ENCODE data around the gene FCAR. TPM values are rescaled to one million over a fixed set of nuclear protein-coding genes. Genes with fewer than 3 reads are reported as not detected.
"Not testable (repeated sequence)": the region's sequence is repeated elsewhere in the genome, so short reads cannot be mapped to it uniquely, and the experiment has no call there.

FCAR gene
- total RNA-seq (2014; rRNA removed; shearing (Covaris generic)), result not detected in 2 replicates
- polyA plus RNA-seq (2014; cell fraction: nucleus; rRNA removed), result not detected in 2 replicates

DNA sequence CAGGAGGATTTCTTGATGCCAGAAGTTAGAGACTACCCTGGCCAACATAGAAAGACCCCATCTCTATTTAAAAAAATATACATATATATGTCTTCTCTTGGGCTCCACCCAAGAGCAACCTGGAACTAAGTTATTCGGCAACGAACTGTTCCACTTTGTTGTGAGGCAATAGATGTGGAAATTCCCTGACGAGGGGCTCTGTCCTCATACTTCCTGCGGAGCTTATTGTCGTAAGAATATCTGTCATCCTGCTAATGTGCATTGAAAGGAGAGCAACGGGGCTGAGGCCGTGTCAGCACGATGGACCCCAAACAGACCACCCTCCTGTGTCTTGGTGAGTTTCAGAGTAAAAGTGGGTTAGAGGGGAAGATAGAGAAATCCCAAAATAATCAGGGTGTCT is at the start of gene FCAR:
Gene FCAR, plus strand, starts transcription at position 246 of the 400 bp plus-strand sequence. Its CDS starts 55 bp downstream, at position 301.
- DNase-seq (ENCODE audit: extremely low read depth, low read depth), result no peak

DNA sequence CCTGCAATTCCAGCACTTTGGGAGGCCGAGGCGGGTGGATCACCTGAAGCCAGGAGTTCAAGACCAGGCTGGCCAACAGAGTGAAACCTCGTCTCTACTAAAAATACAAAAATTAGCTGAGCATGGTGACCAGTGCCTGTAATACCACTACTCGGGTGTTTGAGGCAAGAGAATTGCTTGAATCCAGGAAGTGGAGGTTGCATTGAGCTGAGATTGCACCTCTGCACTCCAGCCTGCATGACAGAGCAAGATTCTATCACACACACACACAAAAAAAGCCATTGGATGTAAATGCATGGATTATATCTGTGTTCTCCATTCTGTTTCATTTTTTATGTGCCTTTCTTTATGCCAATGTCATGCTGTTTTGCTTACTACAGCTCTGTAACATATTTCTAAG is 49.6 kb upstream of the FCAR start:
- not testable (repeated sequence) for DNase-seq (ENCODE audit: extremely low read depth, low read depth)

DNA sequence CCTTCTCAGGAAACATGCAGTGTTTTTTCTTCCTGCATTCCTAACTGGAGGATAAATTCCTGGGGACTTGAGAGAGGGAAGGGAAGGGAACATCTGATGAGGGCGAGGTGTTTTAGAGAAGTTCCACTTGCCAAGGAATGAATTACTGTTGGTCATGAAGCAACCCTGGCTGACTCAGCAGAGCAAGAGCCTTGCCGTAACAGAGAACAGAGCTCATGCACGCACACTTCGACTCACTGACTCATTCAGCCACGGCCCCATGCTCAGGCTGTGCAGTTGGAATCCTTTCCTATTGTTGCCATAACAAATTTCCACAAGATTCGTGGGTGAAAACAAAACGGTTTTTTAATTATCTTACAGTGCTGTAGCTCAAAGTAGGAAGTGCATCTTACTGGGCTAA is 48.7 kb upstream of the FCAR start:
- not testable (repeated sequence) for DNase-seq (ENCODE audit: extremely low read depth, low read depth)

DNA sequence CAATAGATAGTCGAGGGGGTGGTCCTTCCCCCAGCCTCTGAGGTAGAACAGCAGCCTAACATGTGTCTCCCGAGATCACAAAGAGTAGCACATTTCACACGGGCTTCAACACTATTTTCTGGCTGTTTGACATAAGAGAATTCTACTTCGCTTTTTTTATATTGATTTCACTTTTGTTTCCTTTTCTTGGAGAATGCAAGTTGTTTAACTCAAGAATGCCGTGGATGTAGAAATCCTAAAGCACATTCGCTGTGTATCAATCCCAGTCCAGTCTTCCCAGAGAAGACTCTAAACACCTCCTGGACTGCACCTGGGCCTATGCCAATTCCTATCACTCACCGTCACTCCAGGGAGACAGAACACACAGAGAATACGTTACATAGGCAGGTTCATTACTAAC is 46.0 kb upstream of the FCAR start:
- not testable (repeated sequence) for DNase-seq (ENCODE audit: extremely low read depth, low read depth)

DNA sequence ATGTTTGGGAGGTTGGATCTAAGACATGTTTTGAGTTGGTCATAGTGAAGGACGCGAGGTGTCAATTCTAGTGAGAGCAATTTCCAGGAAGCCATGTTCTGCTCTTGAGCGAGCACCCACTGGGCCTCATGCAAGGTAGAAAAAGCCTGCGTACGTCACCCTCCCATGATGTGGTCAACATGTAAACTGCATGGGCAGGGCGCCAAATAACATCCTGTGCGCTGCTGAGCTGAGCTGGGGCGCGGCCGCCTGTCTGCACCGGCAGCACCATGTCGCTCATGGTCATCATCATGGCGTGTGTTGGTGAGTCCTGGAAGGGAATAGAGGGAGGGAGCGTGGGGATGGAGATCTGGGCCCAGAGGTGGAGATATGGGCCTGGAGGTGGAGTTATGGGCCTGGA is 41.5 kb upstream of the FCAR start, which contains the start of gene KIR2DS4:
Gene KIR2DS4, plus strand, starts transcription at position 181 of the 400 bp plus-strand sequence.
- not testable (repeated sequence) for DNase-seq (ENCODE audit: extremely low read depth, low read depth)

DNA sequence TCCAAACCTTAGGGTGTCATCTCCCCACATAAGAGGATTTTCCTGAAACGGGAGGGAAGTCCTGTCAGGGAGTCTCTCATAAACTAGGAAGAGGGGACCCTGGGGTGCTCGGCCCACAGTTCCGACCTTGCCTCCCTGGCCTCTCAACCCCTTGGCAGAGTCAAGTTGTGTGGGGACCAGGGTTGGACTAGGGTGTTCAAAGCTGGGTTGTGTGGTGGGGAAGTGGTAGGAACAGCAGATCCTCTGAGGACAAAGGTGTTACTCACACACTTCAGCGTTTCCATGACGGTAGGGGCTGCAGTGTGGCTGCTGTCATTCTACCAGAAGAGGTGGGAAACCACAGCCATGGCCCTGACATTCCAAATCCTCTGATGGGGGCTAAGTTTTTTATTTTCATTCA is 38.9 kb upstream of the FCAR start:
- not testable (repeated sequence) for DNase-seq (ENCODE audit: extremely low read depth, low read depth)

DNA sequence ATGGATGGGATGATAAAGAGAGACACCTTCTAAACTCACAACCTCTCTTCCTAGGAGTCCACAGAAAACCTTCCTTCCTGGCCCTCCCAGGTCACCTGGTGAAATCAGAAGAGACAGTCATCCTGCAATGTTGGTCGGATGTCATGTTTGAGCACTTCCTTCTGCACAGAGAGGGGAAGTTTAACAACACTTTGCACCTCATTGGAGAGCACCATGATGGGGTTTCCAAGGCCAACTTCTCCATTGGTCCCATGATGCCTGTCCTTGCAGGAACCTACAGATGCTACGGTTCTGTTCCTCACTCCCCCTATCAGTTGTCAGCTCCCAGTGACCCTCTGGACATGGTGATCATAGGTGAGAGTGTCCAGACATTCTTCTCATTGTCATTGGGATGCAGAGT is 36.5 kb upstream of the FCAR start:
- not testable (repeated sequence) for DNase-seq (ENCODE audit: extremely low read depth, low read depth)

DNA sequence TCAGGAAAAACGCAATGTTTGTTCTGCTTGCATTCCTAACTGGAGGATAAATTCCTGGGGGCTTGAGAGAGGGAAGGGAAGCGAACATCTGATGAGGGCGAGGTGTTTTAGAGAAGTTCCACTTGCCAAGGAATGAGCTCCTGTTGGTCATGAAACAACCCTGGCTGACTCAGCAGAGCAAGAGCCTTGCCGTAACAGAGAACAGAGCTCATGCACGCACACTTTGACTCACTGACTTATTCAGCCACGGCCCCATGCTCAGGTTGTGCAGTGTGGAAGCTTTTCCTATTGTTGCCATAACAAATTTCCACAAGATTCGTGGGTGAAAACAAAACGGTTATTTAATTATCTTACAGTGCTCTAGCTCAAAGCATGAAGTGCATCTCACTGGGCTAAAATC is 30.9 kb upstream of the FCAR start:
- DNase-seq (ENCODE audit: extremely low read depth, low read depth), result not testable (repeated sequence)

DNA sequence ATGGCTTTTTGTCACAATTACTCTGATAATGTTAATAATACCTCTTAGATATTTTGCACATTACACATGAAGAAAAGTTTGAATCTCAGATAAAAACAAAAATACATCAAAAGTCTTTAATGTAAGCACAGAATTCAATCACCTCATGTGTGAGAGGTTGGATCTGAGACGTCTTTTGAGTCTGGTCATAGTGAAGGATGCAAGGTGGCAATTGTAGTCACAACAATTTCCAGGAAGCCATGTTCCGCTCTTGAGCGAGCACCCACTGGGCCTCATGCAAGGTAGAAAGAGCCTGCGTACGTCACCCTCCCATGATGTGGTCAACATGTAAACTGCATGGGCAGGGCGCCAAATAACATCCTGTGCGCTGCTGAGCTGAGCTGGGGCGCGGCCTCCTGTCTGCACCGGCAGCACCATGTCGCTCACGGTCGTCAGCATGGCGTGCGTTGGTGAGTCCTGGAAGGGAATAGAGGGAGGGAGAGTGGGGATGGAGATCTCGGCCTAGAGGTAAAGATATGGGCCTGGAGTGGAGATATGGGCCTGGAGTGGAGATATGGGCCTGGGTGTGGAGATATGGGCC is 23.9 kb upstream of the FCAR start, which contains the start of gene KIR3DL2:
Gene KIR3DL2, plus strand, starts transcription at position 383 of the 580 bp plus-strand sequence. Its CDS starts 33 bp downstream, at position 416.
- not testable (repeated sequence) for DNase-seq (ENCODE audit: extremely low read depth, low read depth)

DNA sequence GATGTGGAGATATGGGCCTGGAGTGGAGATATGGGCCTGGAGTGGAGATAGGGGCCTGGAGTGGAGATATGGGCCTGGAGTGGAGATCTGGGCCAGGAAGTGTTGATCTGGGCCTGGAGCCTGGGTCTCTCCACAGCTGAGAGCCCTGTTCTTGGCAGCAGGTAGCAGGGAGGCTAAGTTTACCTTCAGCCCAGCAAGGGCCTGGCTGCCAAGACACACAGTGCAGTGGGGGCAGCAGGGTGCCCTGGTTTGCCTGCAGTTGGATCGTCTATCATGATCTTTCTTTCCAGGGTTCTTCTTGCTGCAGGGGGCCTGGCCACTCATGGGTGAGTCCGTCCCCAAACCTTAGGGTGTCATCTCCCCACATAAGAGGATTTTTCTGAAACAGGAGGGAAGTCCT is 23.1 kb upstream of the FCAR start:
- DNase-seq (ENCODE audit: extremely low read depth, low read depth), result no peak

DNA sequence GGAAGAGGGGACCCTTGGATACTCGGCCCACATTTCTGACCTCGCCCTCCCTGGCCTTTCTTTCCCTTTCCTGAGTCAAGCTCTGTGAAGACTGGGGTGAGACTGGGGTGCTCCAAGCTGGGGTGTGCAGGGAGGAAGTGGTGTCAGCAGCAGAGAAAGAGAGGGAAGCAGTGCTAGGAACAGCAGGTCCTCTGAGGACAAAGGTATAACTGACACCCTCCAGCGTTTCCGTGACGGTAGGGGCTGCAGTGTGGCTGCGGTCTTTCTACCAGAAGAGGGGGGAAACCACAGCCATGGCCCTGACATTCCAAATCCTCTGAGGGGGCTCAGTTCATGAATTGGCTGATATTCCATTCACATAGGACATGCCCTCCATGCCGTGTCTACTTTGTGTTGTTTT is 22.7 kb upstream of the FCAR start:
- DNase-seq (ENCODE audit: extremely low read depth, low read depth), result no peak

DNA sequence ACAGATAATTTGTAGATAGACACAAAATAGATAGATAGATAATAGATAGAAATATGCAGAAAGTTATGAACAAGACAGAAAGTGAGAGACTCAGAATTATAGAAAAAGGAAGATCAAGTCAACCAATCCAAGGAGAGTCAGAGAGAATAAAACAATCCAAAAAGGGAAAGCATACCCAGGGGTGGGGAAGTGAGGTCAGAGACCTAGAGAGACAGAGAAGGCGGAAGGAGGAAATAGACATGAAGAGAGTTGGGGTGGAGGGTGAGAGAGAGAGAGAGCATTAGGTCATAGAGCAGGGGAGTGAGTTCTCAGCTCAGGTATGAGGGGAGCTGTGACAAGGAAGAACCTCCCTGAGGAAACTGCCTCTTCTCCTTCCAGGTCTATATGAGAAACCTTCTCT is 18.8 kb upstream of the FCAR start:
- not testable (repeated sequence) for DNase-seq (ENCODE audit: extremely low read depth, low read depth)

DNA sequence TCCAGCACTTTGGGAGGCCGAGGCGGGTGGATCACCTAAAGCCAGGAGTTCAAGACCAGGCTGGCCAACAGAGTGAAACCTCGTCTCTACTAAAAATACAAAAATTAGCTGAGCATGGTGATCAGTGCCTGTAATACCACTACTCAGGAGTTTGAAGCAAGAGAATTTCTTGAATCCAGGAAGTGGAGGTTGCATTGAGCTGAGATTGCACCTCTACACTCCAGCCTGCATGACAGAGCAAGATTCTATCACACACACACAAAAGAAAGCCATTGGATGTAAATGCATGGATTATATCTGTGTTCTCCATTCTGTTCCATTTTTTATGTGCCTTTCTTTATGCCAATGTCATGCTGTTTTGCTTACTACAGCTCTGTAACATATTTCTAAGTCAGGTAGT is 15.6 kb upstream of the FCAR start:
- DNase-seq (ENCODE audit: extremely low read depth, low read depth), result not testable (repeated sequence)

DNA sequence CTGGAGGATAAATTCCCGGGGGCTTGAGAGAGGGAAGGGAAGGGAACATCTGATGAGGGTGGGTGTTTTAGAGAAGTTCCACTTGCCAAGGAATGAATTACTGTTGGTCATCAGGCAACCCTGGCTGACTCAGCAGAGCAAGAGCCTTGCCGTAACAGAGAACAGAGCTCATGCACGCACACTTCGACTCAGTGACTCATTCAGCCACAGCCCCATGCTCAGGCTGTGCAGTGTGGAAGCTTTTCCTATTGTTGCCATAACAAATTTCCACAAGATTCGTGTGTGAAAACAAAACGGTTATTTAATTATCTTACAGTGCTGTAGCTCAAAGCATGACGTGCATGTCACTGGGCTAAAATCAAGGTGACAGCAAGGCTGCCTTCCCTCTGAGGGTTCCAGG is 14.6 kb upstream of the FCAR start:
- DNase-seq (ENCODE audit: extremely low read depth, low read depth), result not testable (repeated sequence)

DNA sequence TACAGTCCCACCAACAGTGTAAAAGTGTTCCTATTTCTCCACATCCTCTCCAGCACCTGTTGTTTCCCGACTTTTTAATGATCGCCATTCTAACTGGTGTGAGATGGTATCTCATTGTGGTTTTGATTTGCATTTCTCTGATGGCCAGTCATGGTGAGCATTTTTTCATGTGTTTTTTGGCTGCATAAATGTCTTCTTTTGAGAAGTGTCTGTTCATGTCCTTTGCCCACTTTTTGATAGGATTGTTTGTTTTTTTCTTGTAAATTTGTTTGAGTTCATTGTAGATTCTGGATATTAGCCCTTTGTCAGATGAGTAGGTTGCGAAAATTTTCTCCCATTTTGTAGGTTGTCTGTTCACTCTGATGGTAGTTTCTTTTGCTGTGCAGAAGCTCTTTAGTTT is 10.6 kb upstream of the FCAR start:
- not testable (repeated sequence) for DNase-seq (ENCODE audit: extremely low read depth, low read depth)

DNA sequence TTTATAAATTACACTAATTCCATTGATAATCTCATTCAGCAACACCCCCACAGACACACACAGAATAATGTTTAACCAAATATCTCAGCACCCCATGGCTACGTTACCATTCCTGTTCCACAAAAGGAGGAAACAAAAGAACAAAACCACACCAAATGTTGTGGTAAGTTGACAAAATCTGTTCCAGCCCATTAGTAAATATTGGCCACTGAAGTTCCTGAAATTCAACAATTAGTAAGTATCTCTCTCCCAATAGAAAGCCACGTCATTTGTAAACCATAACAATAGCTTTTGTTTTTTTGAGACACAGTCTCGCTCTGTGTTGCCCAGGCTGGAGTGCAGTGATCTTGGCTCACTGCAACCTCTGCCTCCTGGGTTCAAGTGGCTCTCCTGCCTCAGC is 2.3 kb upstream of the FCAR start:
- no peak for DNase-seq (ENCODE audit: extremely low read depth, low read depth)

DNA sequence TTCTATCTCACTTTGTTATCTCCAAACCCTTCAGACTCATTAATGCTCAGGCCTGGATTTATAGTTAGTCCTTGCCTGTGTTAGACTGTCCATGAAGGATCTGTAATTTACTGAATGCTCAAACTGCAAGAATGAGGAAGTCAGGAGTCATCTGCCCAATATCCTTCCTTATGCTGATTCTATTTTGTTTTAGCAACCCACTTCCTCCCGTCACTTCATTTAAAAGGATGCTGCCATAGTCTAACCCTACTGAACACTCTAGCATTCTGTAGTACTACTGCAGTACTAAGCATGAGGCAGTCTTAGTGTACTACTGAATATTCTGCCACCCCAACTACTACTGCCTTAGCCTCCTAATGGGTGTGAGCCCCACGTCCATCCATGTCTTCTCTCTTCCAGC is 1.5 kb downstream of the FCAR start:
- no peak for DNase-seq (ENCODE audit: extremely low read depth, low read depth)

DNA sequence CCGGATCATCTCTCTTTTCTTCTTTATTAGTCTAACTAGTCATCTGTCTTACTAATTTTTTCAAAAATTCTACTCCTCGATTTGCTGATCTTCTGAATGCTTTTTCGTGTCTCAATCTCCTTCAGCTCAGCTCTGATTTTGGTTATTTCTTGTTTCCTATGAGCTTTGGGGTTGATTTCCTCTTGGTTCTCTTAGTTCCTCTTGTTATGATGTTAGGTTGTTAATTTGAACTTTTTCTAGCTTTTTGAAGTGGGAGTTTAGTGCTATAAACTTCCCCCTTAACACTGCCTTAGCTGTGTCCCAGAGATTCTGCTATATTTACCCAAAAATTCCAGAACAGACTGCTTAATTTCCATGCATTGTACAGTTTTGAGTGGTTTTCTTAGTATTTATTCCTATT is 3.4 kb downstream of the FCAR start:
- no peak for DNase-seq (ENCODE audit: extremely low read depth, low read depth)

DNA sequence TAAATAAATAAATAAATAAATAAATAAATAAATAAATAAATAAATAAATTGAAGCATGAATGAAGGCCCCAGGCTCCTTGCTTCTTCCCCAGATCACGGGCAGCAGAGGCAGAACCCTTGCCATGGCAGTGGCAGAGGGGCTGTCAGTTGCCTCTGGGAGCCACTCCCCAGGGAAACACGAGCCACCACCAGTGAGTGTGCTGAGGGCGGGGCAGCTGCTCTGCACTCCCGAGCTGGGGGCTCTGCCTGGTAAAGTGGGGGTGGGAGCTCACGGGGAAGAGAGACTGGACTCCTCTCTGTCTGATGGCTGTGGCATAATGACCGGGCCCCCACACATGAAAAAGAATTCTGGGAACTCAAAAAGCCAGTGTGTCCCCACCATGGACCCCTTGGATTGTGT is 7.8 kb downstream of the FCAR start:
- no peak for DNase-seq (ENCODE audit: extremely low read depth, low read depth)

DNA sequence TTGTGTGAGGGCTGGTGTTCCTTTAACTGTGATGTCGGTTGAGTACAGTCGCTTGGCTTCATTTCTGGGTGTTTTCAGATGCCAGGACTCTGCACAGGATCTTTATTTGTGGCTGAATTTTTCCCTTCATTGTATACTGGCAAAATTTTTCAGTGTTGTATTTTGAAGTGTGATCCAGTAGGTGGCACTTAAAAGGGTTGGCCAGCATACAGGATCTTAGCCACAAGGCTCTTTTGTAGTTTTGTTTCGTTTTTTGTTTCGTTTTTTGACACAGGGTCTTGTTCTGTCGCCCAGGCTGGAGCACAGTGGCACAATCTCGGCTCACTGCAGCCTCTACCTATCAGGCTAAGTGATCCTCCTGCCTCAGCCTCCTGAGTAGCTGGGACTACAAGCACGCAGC is 8.7 kb downstream of the FCAR start:
- DNase-seq (ENCODE audit: extremely low read depth, low read depth), result no peak

DNA sequence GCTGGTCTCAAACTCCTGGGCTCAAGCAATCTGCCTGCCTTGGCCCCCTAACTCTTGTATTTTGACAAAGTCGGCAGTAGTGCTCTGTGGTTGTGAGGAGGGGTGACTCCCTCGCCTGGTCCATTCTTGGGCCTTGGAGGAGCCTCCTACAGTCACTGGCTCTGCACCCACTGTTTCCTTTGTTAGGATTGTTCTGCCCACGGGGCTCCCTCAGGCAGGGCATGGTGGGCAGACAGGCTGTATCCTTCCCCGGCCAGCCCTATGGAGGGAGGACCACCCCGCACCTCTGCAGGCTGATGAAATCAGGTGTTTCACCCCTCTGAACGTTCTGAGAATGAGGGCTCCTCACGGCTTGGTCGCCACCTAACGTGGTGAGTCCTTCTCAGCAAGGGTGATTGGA is 9.2 kb downstream of the FCAR start:
- DNase-seq (ENCODE audit: extremely low read depth, low read depth), result no peak

DNA sequence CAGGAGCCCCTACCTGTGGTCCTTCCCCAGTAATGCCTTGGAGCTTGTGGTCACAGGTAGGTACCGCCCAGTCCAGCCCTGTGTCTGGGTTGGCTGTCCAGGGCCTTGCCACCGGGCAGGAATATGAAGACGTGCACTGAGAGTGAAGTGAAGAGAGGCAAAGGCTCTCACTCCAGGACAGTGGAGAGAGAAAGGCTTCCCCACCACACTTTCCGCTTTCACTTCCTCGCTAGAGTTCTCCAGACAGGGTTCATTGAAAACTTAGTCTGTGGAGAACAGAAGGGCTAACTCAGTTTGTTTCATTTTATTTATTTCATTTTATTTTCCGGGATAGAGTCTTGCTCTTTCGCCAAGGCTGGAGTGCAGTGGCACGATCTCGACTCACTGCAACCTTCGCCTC is 14.2 kb downstream of the FCAR start:
- DNase-seq (ENCODE audit: extremely low read depth, low read depth), result no peak

DNA sequence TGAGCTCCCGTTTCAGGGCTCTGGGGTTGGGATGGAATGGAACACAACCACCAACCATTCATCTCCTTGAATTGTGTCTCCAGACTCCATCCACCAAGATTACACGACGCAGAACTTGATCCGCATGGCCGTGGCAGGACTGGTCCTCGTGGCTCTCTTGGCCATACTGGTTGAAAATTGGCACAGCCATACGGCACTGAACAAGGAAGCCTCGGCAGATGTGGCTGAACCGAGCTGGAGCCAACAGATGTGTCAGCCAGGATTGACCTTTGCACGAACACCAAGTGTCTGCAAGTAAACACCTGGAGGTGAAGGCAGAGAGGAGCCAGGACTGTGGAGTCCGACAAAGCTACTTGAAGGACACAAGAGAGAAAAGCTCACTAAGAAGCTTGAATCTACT is 15.5 kb downstream of the FCAR start:
- no peak for DNase-seq (ENCODE audit: extremely low read depth, low read depth)

Data from NCI-H460 (cell line).